GM19239 (cell line): ENCODE results near the gene ZNF552.
"Not testable (repeated sequence)": the region's sequence is repeated elsewhere in the genome, so short reads cannot be mapped to it uniquely, and the experiment has no call there.

Source experiments
- DNase-seq: peaks from one replicate; pipeline ENCODE4 v3.0.0; 2011; ENCODE audit warnings: low spot score; ENCODE audit not compliant: insufficient read length
- FAIRE-seq: peaks from 2 replicates; lab custom pipeline; 2011; peaks lifted over from hg19 to GRCh38; lab: Jason Lieb, UNC

ZNF552 gene

GRCh38 chr19:57819475-57820148, 4.9 kb upstream of the ZNF552 start:
- DNase-seq: peak; percentile 83
- FAIRE-seq: peak; percentile 66

DNA sequence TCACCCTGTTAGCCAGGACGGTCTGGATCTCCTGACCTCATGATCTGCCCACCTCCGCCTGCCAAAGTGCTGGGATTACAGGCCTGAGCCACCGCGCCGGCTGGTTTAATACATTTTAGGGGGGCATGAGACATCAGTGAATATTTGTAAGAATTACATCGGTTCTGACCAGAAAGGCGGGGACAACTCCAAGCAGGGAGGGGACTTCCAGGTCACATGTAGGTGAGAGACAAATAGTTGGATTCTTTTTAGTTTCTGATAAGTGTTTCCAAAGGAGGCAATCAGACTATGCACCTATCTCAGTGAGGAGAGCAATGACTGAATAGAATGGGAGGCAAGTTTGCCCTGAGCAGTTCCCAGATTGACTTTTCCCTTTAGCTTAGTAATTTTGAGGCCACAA, 3.7 kb upstream of the ZNF552 start:
- no peak for DNase-seq
- no peak for FAIRE-seq

- no peak for DNase-seq
- FAIRE-seq: no peak
Observed at GRCh38 chr19:57817976-57818375, 3.3 kb upstream of the ZNF552 start.

DNA sequence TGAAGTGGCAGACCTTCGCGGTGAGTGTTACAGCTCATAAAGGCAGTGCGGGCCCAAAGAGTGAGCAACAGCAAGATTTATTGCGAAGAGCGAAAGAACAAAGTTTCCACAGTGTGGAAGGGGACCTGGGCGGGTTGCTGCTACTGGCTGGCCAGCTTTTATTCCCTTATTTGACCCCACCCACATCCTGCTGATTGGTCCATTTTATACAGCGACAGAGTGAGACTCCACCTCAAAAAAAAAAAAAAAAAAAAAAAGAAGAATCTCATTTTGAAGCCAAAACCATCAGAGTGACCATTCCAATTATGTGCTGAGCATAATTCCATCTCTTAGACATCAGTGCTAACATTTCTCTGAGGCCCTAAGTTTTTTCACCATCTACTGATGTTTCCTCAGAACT, 1.9 kb upstream of the ZNF552 start:
- FAIRE-seq (no peak), DNase-seq (no peak)

- no peak for DNase-seq
- no peak for FAIRE-seq
Observed at GRCh38 chr19:57815247-57816075, 748 bp upstream of the ZNF552 start.

DNA sequence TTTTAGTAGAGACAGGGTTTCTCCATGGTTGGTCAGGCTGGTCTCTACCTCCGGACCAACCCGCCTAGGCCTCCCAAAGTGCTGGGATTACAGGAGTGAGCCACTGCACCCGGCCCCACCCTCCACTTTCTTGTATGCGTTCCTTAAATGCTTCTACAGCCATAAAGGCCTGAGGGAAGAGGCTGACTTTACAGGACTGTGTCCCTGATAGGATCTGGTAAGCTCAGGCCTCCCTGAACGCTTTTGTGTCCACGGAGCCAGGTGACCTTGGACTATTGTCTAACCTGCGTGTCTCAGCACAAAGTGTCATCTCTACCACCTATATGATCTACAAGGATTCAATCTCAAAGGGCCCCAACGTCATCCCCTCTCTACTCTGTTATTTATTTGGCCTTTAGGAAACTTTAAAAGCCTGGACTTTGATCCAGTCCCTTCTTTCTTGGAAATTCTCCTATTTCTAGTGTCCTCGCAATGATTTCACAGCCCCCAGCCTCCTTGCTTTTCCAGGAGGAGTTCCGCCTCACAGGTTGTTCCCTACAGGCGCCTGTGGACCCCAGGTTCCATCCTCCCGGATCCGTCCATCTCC, 701 bp downstream of the ZNF552 start:
- no peak for DNase-seq
- FAIRE-seq: no peak

GRCh38 chr19:57812975-57813820, 1.5 kb downstream of the ZNF552 start:
- not testable (repeated sequence) for DNase-seq, FAIRE-seq

DNA sequence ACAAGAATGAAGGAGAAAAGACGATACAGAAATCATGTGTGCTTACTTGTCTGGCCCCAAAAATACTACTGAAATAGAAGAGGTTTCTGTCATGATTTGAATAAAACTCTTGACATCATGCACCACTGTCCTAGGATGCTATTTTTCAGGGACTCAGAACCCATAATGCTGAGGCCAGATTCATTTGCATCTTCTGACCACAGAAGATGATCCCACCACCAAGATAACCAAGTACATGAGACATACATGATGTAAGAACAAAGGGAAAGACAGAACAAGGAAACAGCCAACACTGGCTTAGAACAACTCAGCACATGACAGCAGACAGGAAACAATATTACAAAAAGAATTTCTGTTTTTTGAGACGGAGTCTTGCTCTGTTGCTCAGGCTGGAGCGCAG, 2.5 kb downstream of the ZNF552 start:
- no peak for DNase-seq
- FAIRE-seq: no peak

- not testable (repeated sequence) for FAIRE-seq, DNase-seq
Observed at GRCh38 chr19:57810410-57811295, 4.1 kb downstream of the ZNF552 start.

- FAIRE-seq: no peak
- DNase-seq: no peak
Observed at GRCh38 chr19:57807541-57807940, 7.2 kb downstream of the ZNF552 start.

- no peak for DNase-seq
- FAIRE-seq: no peak
Observed at GRCh38 chr19:57803594-57804325, 11.0 kb downstream of the ZNF552 start.

GRCh38 chr19:57803265-57803593, 11.5 kb downstream of the ZNF552 start:
- DNase-seq (no peak), FAIRE-seq (no peak)

GRCh38 chr19:57802269-57802668, 12.4 kb downstream of the ZNF552 start:
- DNase-seq: no peak
- no peak for FAIRE-seq

DNA sequence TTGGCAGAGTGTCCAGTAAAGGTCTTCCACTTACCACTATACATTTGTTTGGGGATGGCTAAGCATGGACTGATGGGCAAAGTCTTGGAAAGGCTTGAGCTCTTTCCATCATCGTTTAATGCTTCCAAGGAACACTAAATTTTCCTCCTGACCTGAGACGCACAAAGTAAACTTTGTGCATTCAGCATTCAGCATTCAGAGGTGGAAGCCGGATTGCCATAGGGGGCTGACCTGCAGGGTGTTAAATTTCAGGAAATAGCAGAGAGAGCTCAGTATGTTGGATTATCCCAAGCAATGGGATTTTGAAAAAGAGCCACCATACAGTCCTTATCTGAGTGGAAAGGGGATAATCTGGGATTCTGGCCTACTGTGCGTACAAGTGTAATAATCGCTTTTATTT, 14.0 kb downstream of the ZNF552 start:
- FAIRE-seq (no peak), DNase-seq (no peak)

GRCh38 chr19:57796580-57796979, 18.1 kb downstream of the ZNF552 start:
- peak; percentile 85 for FAIRE-seq
- not testable (repeated sequence) for DNase-seq

DNA sequence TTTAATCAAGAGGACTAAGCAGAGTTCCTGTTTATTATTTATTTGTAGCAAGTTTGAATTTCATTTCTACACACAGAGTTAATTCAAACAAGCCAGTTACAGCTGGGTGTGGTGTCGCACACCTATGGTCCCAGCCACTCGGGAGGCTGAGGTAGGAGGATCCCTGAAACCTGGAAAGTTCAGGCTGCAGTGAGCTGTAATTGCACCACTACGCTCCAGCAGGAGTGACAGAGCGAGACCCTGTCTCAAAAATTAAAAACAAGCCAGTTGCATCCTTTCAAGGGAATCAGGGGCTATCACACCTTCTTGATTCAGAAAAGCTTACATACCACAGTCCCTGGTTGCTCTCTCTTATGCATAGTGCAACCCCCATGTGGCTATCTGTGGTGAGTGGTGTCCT, 25.4 kb downstream of the ZNF552 start:
- FAIRE-seq: no peak
- DNase-seq: no peak

GRCh38 chr19:57788114-57788692, 26.5 kb downstream of the ZNF552 start:
- FAIRE-seq (no peak), DNase-seq (no peak)

GRCh38 chr19:57786906-57787305, 27.8 kb downstream of the ZNF552 start:
- FAIRE-seq: no peak
- DNase-seq: no peak

- no peak for FAIRE-seq
- DNase-seq: no peak
Observed at GRCh38 chr19:57786286-57786685, 28.4 kb downstream of the ZNF552 start.
